ENCODE measurements around the gene SPDEF. TPM values are rescaled to one million over a fixed set of nuclear protein-coding genes. Genes with fewer than 3 reads are reported as not detected.

Gene SPDEF
- total and polyA plus RNA-seq, 2 donors (not counting 1 experiment from before 2014, with no cell fraction given) = 0.10 TPM; not detected in 1

DNA sequence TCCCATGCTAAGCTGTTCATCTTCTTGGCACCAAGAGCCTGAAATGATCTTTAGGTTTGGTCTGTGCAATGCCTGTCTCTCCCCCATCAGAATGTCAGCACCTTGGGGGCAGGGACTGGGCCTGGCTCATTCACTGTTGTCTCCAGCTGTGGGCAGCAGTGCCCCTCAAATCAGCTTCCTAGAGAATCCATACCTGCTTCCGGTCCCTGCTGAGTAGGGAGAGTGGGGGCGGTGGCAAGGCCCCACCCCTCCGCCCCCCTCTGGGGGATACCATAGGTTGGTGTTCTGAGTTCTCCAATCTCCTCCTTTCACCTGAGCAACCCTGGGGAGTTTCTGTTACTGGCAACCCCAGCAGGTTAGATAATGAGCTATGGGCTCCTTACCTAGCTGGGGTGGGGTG is 19.2 kb upstream of the SPDEF start:
- no CpG with 5 or more reads among the region's 3 CpGs for WGBS (ENCODE audit: insufficient coverage)
- TF ChIP-seq CTCF (IDR thresholded peaks at IDR 0.05) (no peak), EZH2 (IDR thresholded peaks at IDR 0.05; ENCODE audit: borderline replicate concordance, insufficient read depth, low read depth, low read length, poor library complexity, severe bottlenecking) (no peak)
- CTCF ChIA-PET = interaction anchor here (1.3 kb wide), 1 partner anchor 33 kb away, joined by 6 read pairs; no protein-coding TSS in a partner anchor
- Mint-ChIP-seq H3K4me3 (no peak overlapping the region), H3K27me3 (no peaks in the 10 kb centered on the region), H3K4me1 (no peaks in the 10 kb centered on the region), H3K9me3 (ENCODE audit: insufficient read depth) (no peaks in the 10 kb centered on the region), H3K27ac (no peak overlapping the region)
- Histone ChIP-seq H3K9me3 (ENCODE audit: control extremely low read depth in 1 of 3, control insufficient read depth in 2 of 3, insufficient read depth in 1 of 3, low read length in 2 of 3) (no peaks in the 10 kb centered on the region), H3K27ac (ENCODE audit: low read length in 2 of 2) (no peak overlapping the region), H3K4me2 (replicated peaks; ENCODE audit: low read depth, low read length, poor library complexity, severe bottlenecking) (no peak overlapping the region), H3K9ac (ENCODE audit: low read length) (no peak overlapping the region), H3K27me3 (replicated peaks in 1 of 4; ENCODE audit: control extremely low read depth in 1 of 4, control insufficient read depth in 3 of 4, insufficient read depth in 4 of 4, low read length in 3 of 4) (peaks cover 0 to 4% (median 0%) of the 10 kb centered on the region in 4 experiments), H2AFZ (ENCODE audit: insufficient read depth, low read depth, low read length, poor library complexity, severe bottlenecking) (no peak overlapping the region), H3K4me3 (ENCODE audit: control extremely low read depth in 1 of 5, extremely low read depth in 1 of 5, insufficient read depth in 1 of 5, low read depth in 2 of 5, low read length in 4 of 5) (no peak overlapping the region), H3K79me2 (ENCODE audit: control insufficient read depth, insufficient read depth, low read length) (no peaks in the 10 kb centered on the region), H3K36me3 (replicated peaks in 1 of 2; ENCODE audit: control extremely low read depth in 1 of 2, control insufficient read depth in 1 of 2, extremely low read depth in 1 of 2, insufficient read depth in 2 of 2, low read length in 1 of 2) (no peaks in the 10 kb centered on the region), H3K4me1 (ENCODE audit: control insufficient read depth in 2 of 2, insufficient read depth in 2 of 2, low read length in 2 of 2) (no peaks in the 10 kb centered on the region), H4K20me1 (ENCODE audit: control insufficient read depth, insufficient read depth, low read length, poor library complexity, severe bottlenecking) (no peaks in the 10 kb centered on the region)
- POLR2A ChIA-PET = no interaction called here
- ATAC-seq (ENCODE audit: low read depth) (no peak), DNase-seq (no peak)
- intact Hi-C loops (cut with micrococcal nuclease) = no loop called here

- H3K27ac Mint-ChIP-seq = no peak overlapping the region
- ChIA-PET CTCF (interaction anchor here (1.3 kb wide), 1 partner anchor 34 kb away, joined by 6 read pairs; no protein-coding TSS in a partner anchor), POLR2A (no interaction called here)
- Histone ChIP-seq H3K4me1 (ENCODE audit: control insufficient read depth in 2 of 2, insufficient read depth in 2 of 2, low read length in 2 of 2) (no peaks in the 10 kb centered on the region), H3K27me3 (replicated peaks in 1 of 4; ENCODE audit: control extremely low read depth in 1 of 4, control insufficient read depth in 3 of 4, insufficient read depth in 4 of 4, low read length in 3 of 4) (peaks cover 0 to 7% (median 1%) of the 10 kb centered on the region in 4 experiments), H4K20me1 (ENCODE audit: control insufficient read depth, insufficient read depth, low read length, poor library complexity, severe bottlenecking) (no peaks in the 10 kb centered on the region), H3K36me3 (replicated peaks in 1 of 2; ENCODE audit: control extremely low read depth in 1 of 2, control insufficient read depth in 1 of 2, extremely low read depth in 1 of 2, insufficient read depth in 2 of 2, low read length in 1 of 2) (no peaks in the 10 kb centered on the region), H2AFZ (ENCODE audit: insufficient read depth, low read depth, low read length, poor library complexity, severe bottlenecking) (no peak overlapping the region), H3K79me2 (ENCODE audit: control insufficient read depth, insufficient read depth, low read length) (no peaks in the 10 kb centered on the region), H3K9me3 (ENCODE audit: control extremely low read depth in 1 of 3, control insufficient read depth in 2 of 3, insufficient read depth in 1 of 3, low read length in 2 of 3) (no peaks in the 10 kb centered on the region), H3K4me3 (ENCODE audit: control extremely low read depth in 1 of 5, extremely low read depth in 1 of 5, insufficient read depth in 1 of 5, low read depth in 2 of 5, low read length in 4 of 5) (no peak overlapping the region), H3K9ac (ENCODE audit: low read length) (no peak overlapping the region), H3K27ac (ENCODE audit: low read length in 2 of 2) (no peak overlapping the region), H3K4me2 (replicated peaks; ENCODE audit: low read depth, low read length, poor library complexity, severe bottlenecking) (no peak overlapping the region)
- no peak overlapping the region for H3K4me3 Mint-ChIP-seq
- DNase-seq = no peak
- H3K4me1 Mint-ChIP-seq = no peaks in the 10 kb centered on the region
- no peak for ATAC-seq (ENCODE audit: low read depth)
- TF ChIP-seq CTCF (IDR thresholded peaks at IDR 0.05) = no peak
- TF ChIP-seq EZH2 (IDR thresholded peaks at IDR 0.05; ENCODE audit: borderline replicate concordance, insufficient read depth, low read depth, low read length, poor library complexity, severe bottlenecking) = no peak
- no peaks in the 10 kb centered on the region for H3K9me3 Mint-ChIP-seq (ENCODE audit: insufficient read depth)
- intact Hi-C loops (cut with micrococcal nuclease) = no loop called here
- 94% methylated on average over 9 of the region's 10 CpGs for WGBS (ENCODE audit: insufficient coverage)
- no peaks in the 10 kb centered on the region for H3K27me3 Mint-ChIP-seq
These were observed 18.6 kb upstream of the SPDEF start for GRCh38 chr6:34574647-34575293.

Measured in B cell (primary cell).